SH-SY5Y (cell line): ENCODE data around the gene TRIM28.

ENCODE experiments used
- GATA2 ChIP-seq: IDR thresholded peaks from 2 replicates; pipeline ENCODE4 v1.6.1; 2011; ENCODE audit warnings: mild to moderate bottlenecking, low read depth, low read length
- GATA3 ChIP-seq: IDR thresholded peaks from 2 replicates; pipeline ENCODE4 v1.6.1; 2011; ENCODE audit warnings: low read depth, mild to moderate bottlenecking, low read length, moderate library complexity

Gene TRIM28

GRCh38 chr19:58560007-58560887 lies 16.4 kb downstream of the TRIM28 start:
- TF ChIP-seq GATA2 (no peak), GATA3 (no peak)

- no peak for TF ChIP-seq GATA2
- no peak for TF ChIP-seq GATA3
Measured at GRCh38 chr19:58560921-58561320, 17.1 kb downstream of the TRIM28 start.

GRCh38 chr19:58561373-58562121 lies 17.7 kb downstream of the TRIM28 start:
- TF ChIP-seq GATA3 (no peak), GATA2 (no peak)

GRCh38 chr19:58562122-58563033 lies 18.5 kb downstream of the TRIM28 start:
- no peak for TF ChIP-seq GATA2
- TF ChIP-seq GATA3: no peak

GRCh38 chr19:58563034-58563573 lies 19.2 kb downstream of the TRIM28 start:
- TF ChIP-seq GATA2: 0 out of 2 replicates have a peak, but pooled peaks have one; percentile 24
- TF ChIP-seq GATA3: no peak

- TF ChIP-seq GATA2: no peak
- no peak for TF ChIP-seq GATA3
Measured at GRCh38 chr19:58563823-58564222, 20.0 kb downstream of the TRIM28 start.

GRCh38 chr19:58566989-58567388 lies 23.1 kb downstream of the TRIM28 start:
- no peak for TF ChIP-seq GATA2
- TF ChIP-seq GATA3: no peak

- no peak for TF ChIP-seq GATA3
Measured at GRCh38 chr19:58568453-58569130, 24.7 kb downstream of the TRIM28 start.

- no peak for TF ChIP-seq GATA3
- no peak for TF ChIP-seq GATA2
Measured at GRCh38 chr19:58569191-58569942, 25.5 kb downstream of the TRIM28 start.

GRCh38 chr19:58569943-58570670 lies 26.2 kb downstream of the TRIM28 start:
- no peak for TF ChIP-seq GATA2
- TF ChIP-seq GATA3: no peak

- TF ChIP-seq GATA2 (no peak), GATA3 (no peak)
Measured at GRCh38 chr19:58570770-58571574, 27.1 kb downstream of the TRIM28 start.

- TF ChIP-seq GATA3 (no peak), GATA2 (no peak)
Measured at GRCh38 chr19:58571575-58571947, 27.7 kb downstream of the TRIM28 start.
